T-cell (primary cell): ENCODE data around the gene GABRP. TPM values are rescaled to one million over a fixed set of nuclear protein-coding genes. Genes with fewer than 3 reads are reported as not detected.

ENCODE experiments used
- ATAC-seq, 4 experiments: fragments of 200-7000 bp in 3 of 4; fragments of 150-1000 bp in 1 of 4; cut with Tn5 transposase; replicated peaks in 1 of 4; 1 replicate in 3 of 4; 2 replicates in 1 of 4; pipeline ENCODE4 v1.10.0; 2021; ENCODE audit warnings: moderate library complexity in 3 of 4, mild to moderate bottlenecking in 2 of 4, moderate number of reproducible peaks in 1 of 4
- CTCF ChIA-PET, 2 donors: fragments of 300-600 bp; sonication (Branson Sonifier 250); formaldehyde crosslinking; loops; one replicate each; lab custom pipeline; 2022; ENCODE audit warnings: antibody characterized with exemption in 2 of 2; lab: Charles Lee
- POLR2A ChIA-PET, 2 donors: fragments of 300-600 bp; sonication (Branson Sonifier 250); formaldehyde crosslinking; loops; one replicate each; lab custom pipeline; 2022; ENCODE audit warnings: antibody characterized with exemption in 2 of 2; lab: Charles Lee
- DNase-seq, 35 experiments: peaks; one replicate each; pipeline versions ENCODE4 v3.0.0 to v3.0.0-alpha.2; 2013 to 2023
- H3K27ac ChIP-seq: one replicate; pipeline ENCODE4 v1.5.1; 2013; ENCODE audit warnings: low read length
- H3K27me3 ChIP-seq, 2 experiments: replicated peaks in 1 of 2; 1 replicate in 1 of 2; 2 replicates in 1 of 2; pipeline versions ENCODE4 v1.6.1 to v1.7.0; 2013; ENCODE audit warnings: low read length in 1 of 2, mixed read lengths in 1 of 2; ENCODE audit not compliant: control insufficient read depth in 2 of 2, insufficient read depth in 2 of 2; ENCODE audit errors: extremely low read depth in 1 of 2
- H3K36me3 ChIP-seq, 2 donors: 1 replicate in 1 of 2; 2 replicates in 1 of 2; pipeline versions ENCODE4 v1.6.1 to v1.7.0; 2013; ENCODE audit warnings: low read length in 1 of 2; ENCODE audit not compliant: control insufficient read depth in 2 of 2, insufficient read depth in 1 of 2; ENCODE audit errors: extremely low read depth in 1 of 2
- H3K4me1 ChIP-seq, 2 experiments: 1 replicate in 1 of 2; 2 replicates in 1 of 2; pipeline versions ENCODE4 v1.6.1 to v1.7.0; 2013; ENCODE audit warnings: low read length in 2 of 2, mixed read lengths in 1 of 2; ENCODE audit not compliant: insufficient read depth in 2 of 2, control insufficient read depth in 1 of 2; ENCODE audit errors: extremely low read depth in 1 of 2
- H3K4me3 ChIP-seq, 2 donors: 1 replicate in 1 of 2; 2 replicates in 1 of 2; pipeline versions ENCODE4 v1.5.1 to v1.7.0; 2013; ENCODE audit warnings: mild to moderate bottlenecking in 2 of 2, low read length in 1 of 2, moderate library complexity in 1 of 2; ENCODE audit not compliant: control insufficient read depth in 1 of 2; ENCODE audit errors: extremely low read depth in 1 of 2
- H3K9me3 ChIP-seq: 2 replicates; pipeline ENCODE4 v1.7.0; 2013
- H3K27ac Mint-ChIP-seq, 2 donors: one replicate each; pipeline ENCODE4 v1.8.0; 2020 to 2021; ENCODE audit warnings: mild to moderate bottlenecking in 2 of 2, mixed read lengths in 2 of 2
- H3K27me3 Mint-ChIP-seq, 2 donors: one replicate each; pipeline ENCODE4 v1.8.0; 2021 to 2022; ENCODE audit warnings: mixed read lengths in 2 of 2
- H3K36me3 Mint-ChIP-seq: one replicate; pipeline ENCODE4 v1.8.0; 2021; ENCODE audit warnings: mixed read lengths
- H3K4me1 Mint-ChIP-seq, 3 donors: one replicate each; pipeline ENCODE4 v1.8.0; 2020 to 2022; ENCODE audit warnings: mixed read lengths in 3 of 3, mild to moderate bottlenecking in 1 of 3
- H3K4me3 Mint-ChIP-seq, 3 donors: one replicate each; pipeline ENCODE4 v1.8.0; 2020 to 2022; ENCODE audit warnings: mild to moderate bottlenecking in 3 of 3, mixed read lengths in 3 of 3, moderate library complexity in 3 of 3
- H3K9me3 Mint-ChIP-seq, 3 donors: one replicate each; pipeline ENCODE4 v1.8.0; 2020 to 2022; ENCODE audit warnings: mixed read lengths in 3 of 3
- WGBS: methylation state at CpG from one replicate; pipeline ENCODE4 v1.1.5; 2013; ENCODE audit warnings: missing lambda C conversion rate; ENCODE audit not compliant: insufficient coverage; 5-methylcytosine and 5-hydroxymethylcytosine counted together
- total RNA-seq, 35 experiments: library from RNA in 6 of 35; stranded (reverse) in 6 of 35; fragments of 120-200 nt in 1 of 35; gene quantifications; one replicate each; pipeline versions ENCODE4 v1.2.1 to v1.2.4 and lab custom pipeline; 2013 to 2026

The GABRP gene
- total RNA-seq, 5 donors from 2014 or later (not counting 1 experiment from before 2014, with no cell fraction given) = 0.26 TPM; not detected in 4

DNA sequence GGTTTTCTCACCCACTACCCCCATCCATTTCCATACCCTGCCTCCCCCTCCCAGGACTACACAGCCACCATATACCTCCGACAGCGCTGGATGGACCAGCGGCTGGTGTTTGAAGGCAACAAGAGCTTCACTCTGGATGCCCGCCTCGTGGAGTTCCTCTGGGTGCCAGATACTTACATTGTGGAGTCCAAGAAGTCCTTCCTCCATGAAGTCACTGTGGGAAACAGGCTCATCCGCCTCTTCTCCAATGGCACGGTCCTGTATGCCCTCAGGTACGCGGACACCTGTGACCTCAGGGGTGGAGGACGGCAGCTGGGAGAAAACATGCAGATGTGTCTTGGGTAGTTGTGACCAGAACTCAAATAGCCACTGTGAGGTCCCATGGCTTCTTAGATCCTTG, 11.6 kb downstream of the GABRP start:
- Histone ChIP-seq H3K4me1 (no peaks in the 10 kb centered on the region), H3K36me3 (no peaks in the 10 kb centered on the region), H3K9me3 (no peaks in the 10 kb centered on the region), H3K27ac (no peak overlapping the region), H3K4me3 (no peak overlapping the region), H3K27me3 (no peaks in the 10 kb centered on the region)
- ATAC-seq (no peak), DNase-seq (no peak)
- H3K36me3 Mint-ChIP-seq = no peaks in the 10 kb centered on the region
- no peaks in the 10 kb centered on the region for H3K27me3 Mint-ChIP-seq
- H3K9me3 Mint-ChIP-seq = no peaks in the 10 kb centered on the region
- no peaks in the 10 kb centered on the region for H3K4me1 Mint-ChIP-seq
- no peak overlapping the region for H3K4me3 Mint-ChIP-seq
- H3K27ac Mint-ChIP-seq = no peak overlapping the region
- ChIA-PET CTCF (no interaction called here), POLR2A (no interaction called here)
- WGBS = 95% methylated on average over 9 of the region's 10 CpGs

DNA sequence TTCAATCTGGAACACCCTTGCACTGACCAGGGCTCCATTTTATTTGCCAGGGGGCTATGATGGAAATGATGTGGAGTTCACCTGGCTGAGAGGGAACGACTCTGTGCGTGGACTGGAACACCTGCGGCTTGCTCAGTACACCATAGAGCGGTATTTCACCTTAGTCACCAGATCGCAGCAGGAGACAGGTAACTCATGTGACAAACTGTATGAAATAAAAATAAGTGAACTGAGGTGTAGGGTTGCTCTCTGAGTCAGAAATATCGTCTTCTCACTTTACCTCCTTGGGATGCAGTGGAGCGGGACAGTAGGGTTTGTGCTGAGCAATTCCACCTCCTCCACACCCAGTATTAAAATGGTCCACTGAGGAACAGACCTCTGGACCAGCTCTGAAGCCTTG, 22.1 kb downstream of the GABRP start:
- ChIA-PET POLR2A (no interaction called here), CTCF (no interaction called here)
- H3K9me3 Mint-ChIP-seq = no peaks in the 10 kb centered on the region
- H3K27ac ChIP-seq = no peak overlapping the region
- DNase-seq (no peak), ATAC-seq (no peak)
- H3K9me3 ChIP-seq = no peaks in the 10 kb centered on the region
- H3K4me3 Mint-ChIP-seq = no peak overlapping the region
- H3K4me3 ChIP-seq = no peak overlapping the region
- H3K27me3 Mint-ChIP-seq = peaks cover 7 to 16% of the 10 kb centered on the region in 2 donors
- no peak overlapping the region for H3K27ac Mint-ChIP-seq
- no peaks in the 10 kb centered on the region for H3K36me3 ChIP-seq
- peaks cover 0 to 3% of the 10 kb centered on the region in 2 experiments for H3K27me3 ChIP-seq
- no peaks in the 10 kb centered on the region for H3K36me3 Mint-ChIP-seq
- H3K4me1 ChIP-seq = no peaks in the 10 kb centered on the region
- no peaks in the 10 kb centered on the region for H3K4me1 Mint-ChIP-seq
- WGBS = 89% methylated on average over 4 of the region's 7 CpGs

DNA sequence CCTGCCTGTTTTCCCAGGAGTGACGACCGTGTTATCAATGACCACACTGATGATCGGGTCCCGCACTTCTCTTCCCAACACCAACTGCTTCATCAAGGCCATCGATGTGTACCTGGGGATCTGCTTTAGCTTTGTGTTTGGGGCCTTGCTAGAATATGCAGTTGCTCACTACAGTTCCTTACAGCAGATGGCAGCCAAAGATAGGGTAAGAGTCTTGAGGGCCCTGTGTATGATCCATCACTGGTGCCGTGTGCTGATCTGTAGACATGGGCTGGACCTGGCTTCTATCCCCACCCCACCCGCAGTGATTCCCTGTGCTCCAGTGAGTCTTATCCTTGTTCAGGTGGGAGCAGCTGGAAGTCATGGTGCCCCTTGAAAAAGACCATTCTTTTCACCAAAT, 26.0 kb downstream of the GABRP start:
- ChIA-PET CTCF (no interaction called here), POLR2A (no interaction called here)
- WGBS = 83% methylated on average over 2 of the region's 7 CpGs
- no peak overlapping the region for H3K4me3 Mint-ChIP-seq
- no peaks in the 10 kb centered on the region for H3K9me3 Mint-ChIP-seq
- Histone ChIP-seq H3K36me3 (no peaks in the 10 kb centered on the region), H3K27me3 (peaks cover 0 to 2% of the 10 kb centered on the region in 2 experiments), H3K4me1 (no peaks in the 10 kb centered on the region), H3K9me3 (no peaks in the 10 kb centered on the region), H3K4me3 (no peak overlapping the region), H3K27ac (no peak overlapping the region)
- H3K4me1 Mint-ChIP-seq = no peaks in the 10 kb centered on the region
- no peak for ATAC-seq
- peaks cover 11 to 20% of the 10 kb centered on the region in 2 donors for H3K27me3 Mint-ChIP-seq
- peak in 1 of 35 experiments; percentile 11 for DNase-seq
- H3K27ac Mint-ChIP-seq = no peak overlapping the region
- no peaks in the 10 kb centered on the region for H3K36me3 Mint-ChIP-seq

DNA sequence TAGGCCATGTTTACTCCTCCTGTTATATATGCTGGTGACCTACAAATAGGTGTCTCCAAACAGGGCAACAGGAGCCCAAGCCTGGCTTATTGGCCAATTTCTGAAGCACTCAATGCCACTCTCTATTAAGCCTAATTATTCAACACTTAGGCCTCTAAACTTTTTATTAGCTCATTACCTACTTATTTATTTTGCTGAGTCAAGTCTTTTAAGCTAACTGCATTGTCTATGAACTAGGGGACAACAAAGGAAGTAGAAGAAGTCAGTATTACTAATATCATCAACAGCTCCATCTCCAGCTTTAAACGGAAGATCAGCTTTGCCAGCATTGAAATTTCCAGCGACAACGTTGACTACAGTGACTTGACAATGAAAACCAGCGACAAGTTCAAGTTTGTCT, 28.2 kb downstream of the GABRP start:
- H3K9me3 ChIP-seq = no peaks in the 10 kb centered on the region
- no peak overlapping the region for H3K27ac ChIP-seq
- no peak overlapping the region for H3K4me3 ChIP-seq
- H3K4me1 Mint-ChIP-seq = no peaks in the 10 kb centered on the region
- 100% methylated on average over 3 of the region's 4 CpGs for WGBS
- H3K27me3 Mint-ChIP-seq = peaks cover 8 to 16% of the 10 kb centered on the region in 2 donors
- no peaks in the 10 kb centered on the region for H3K36me3 Mint-ChIP-seq
- DNase-seq (no peak), ATAC-seq (no peak)
- H3K4me1 ChIP-seq = no peaks in the 10 kb centered on the region
- ChIA-PET CTCF (no interaction called here), POLR2A (no interaction called here)
- no peaks in the 10 kb centered on the region for H3K27me3 ChIP-seq
- H3K9me3 Mint-ChIP-seq = no peaks in the 10 kb centered on the region
- no peak overlapping the region for H3K27ac Mint-ChIP-seq
- no peaks in the 10 kb centered on the region for H3K36me3 ChIP-seq
- H3K4me3 Mint-ChIP-seq = no peak overlapping the region

DNA sequence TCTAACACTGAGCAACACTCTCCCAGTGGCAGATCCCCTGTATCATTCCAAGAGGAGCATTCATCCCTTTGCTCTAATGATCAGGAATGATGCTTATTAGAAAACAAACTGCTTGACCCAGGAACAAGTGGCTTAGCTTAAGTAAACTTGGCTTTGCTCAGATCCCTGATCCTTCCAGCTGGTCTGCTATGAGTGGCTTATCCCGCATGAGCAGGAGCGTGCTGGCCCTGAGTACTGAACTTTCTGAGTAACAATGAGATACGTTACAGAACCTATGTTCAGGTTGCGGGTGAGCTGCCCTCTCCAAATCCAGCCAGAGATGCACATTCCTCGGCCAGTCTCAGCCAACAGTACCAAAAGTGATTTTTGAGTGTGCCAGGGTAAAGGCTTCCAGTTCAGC, 29.7 kb downstream of the GABRP start:
- Mint-ChIP-seq H3K27ac (no peak overlapping the region), H3K9me3 (no peaks in the 10 kb centered on the region), H3K36me3 (no peaks in the 10 kb centered on the region), H3K27me3 (peaks cover 6 to 11% of the 10 kb centered on the region in 2 donors), H3K4me3 (no peak overlapping the region), H3K4me1 (no peaks in the 10 kb centered on the region)
- Histone ChIP-seq H3K27me3 (no peaks in the 10 kb centered on the region), H3K27ac (no peak overlapping the region), H3K4me1 (no peaks in the 10 kb centered on the region), H3K4me3 (no peak overlapping the region), H3K36me3 (no peaks in the 10 kb centered on the region), H3K9me3 (no peaks in the 10 kb centered on the region)
- ChIA-PET POLR2A (no interaction called here), CTCF (no interaction called here)
- no peak for ATAC-seq
- no peak for DNase-seq
- 83% methylated on average over 3 of the region's 5 CpGs for WGBS

DNA sequence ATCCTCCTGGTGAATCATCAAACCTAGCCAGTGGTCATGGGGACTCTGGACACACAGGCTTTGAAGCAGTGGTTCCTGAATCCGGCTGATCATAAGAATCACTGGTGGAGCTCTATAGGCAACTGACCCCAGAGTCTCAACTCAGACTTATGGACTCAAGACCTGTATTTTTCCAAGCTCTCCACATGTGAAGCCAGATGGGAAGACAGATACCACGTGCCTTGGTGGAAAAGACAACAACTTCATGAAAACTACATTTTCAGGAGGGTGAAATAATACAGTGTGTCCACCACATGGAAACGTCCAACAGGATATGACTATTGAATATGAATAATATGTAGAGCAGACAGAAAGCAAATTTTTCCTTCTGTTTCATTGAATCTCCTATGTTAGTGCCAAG, 33.7 kb downstream of the GABRP start:
- Mint-ChIP-seq H3K4me1 (no peaks in the 10 kb centered on the region), H3K27me3 (no peaks in the 10 kb centered on the region), H3K4me3 (no peak overlapping the region), H3K36me3 (no peaks in the 10 kb centered on the region), H3K9me3 (no peaks in the 10 kb centered on the region), H3K27ac (no peak overlapping the region)
- ATAC-seq (no peak), DNase-seq (no peak)
- no peaks in the 10 kb centered on the region for H3K27me3 ChIP-seq
- 40% methylated on average over 1 of the region's 3 CpGs for WGBS
- ChIA-PET POLR2A (interaction anchor here in 1 of 2 donors (1.0 kb wide), 1 partner anchor 10 kb away, joined by 4 read pairs; no protein-coding TSS in a partner anchor), CTCF (no interaction called here)
- no peak overlapping the region for H3K27ac ChIP-seq
- H3K4me3 ChIP-seq = no peak overlapping the region
- no peaks in the 10 kb centered on the region for H3K4me1 ChIP-seq
- H3K36me3 ChIP-seq = no peaks in the 10 kb centered on the region
- H3K9me3 ChIP-seq = no peaks in the 10 kb centered on the region

DNA sequence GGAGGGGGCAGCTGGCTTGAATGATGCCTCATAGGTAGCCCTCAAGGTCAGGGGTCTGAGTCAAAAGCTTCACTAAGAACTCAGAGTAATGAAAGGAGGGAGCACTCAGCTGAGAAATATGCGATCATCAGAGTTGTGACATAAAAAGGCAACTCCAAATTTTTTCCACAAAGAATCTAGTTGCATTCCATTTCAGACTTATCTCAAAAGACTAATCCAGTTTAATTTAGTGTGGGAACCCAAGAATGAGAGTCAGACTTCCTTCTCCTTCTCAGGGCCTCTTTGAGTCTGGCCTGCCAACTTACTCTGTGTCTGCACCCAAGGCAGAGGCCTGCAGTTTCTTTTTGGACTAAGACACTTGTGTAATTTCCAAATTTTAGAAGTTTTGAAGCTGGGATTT, 34.7 kb downstream of the GABRP start:
- Histone ChIP-seq H3K36me3 (no peaks in the 10 kb centered on the region), H3K27me3 (no peaks in the 10 kb centered on the region), H3K4me1 (no peaks in the 10 kb centered on the region), H3K27ac (no peak overlapping the region), H3K9me3 (no peaks in the 10 kb centered on the region), H3K4me3 (no peak overlapping the region)
- ChIA-PET CTCF (no interaction called here), POLR2A (no interaction called here)
- H3K27ac Mint-ChIP-seq = no peak overlapping the region
- H3K9me3 Mint-ChIP-seq = no peaks in the 10 kb centered on the region
- H3K4me1 Mint-ChIP-seq = no peaks in the 10 kb centered on the region
- DNase-seq (no peak), ATAC-seq (no peak)
- no peak overlapping the region for H3K4me3 Mint-ChIP-seq
- H3K36me3 Mint-ChIP-seq = no peaks in the 10 kb centered on the region
- WGBS = no CpG with 5 or more reads among the region's 1 CpG
- no peaks in the 10 kb centered on the region for H3K27me3 Mint-ChIP-seq
